NCI-H2227 treated with DMSO at 0.1 percent for 48 hours (cell line): ENCODE results near the gene CADPS.

ENCODE experiments used
- DNase-seq: peaks from one replicate; lab custom pipeline; 2025; lab: John Stamatoyannopoulos, UW

The CADPS gene

GRCh38 chr3:62433396-62433795 lies 441.8 kb downstream of the CADPS start:
- DNase-seq, result no peak

DNA sequence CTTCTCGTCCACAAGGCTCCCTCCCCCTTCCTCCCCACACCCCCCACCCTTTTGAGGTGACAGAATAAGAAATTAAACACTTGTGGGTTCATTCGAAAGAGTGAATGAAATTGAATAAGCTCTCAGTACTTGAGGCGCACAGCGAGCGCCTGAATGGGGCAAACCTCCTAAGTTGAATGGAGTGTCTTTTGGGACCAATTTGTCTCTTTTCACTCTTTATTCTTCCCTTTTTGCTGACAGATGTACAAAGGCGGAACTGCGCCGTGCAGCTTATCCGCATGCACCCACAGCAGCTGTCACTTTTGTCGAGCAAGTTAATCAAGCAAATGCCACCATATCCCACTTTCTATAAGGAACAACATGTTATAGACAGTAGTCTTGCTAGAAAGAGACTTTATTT lies 454.0 kb downstream of the CADPS start:
- DNase-seq, result no peak

- DNase-seq, result peak; percentile 44
These were observed 459.1 kb downstream of the CADPS start for GRCh38 chr3:62416144-62416543.

GRCh38 chr3:62415312-62415801 lies 459.9 kb downstream of the CADPS start:
- peak; percentile 54 for DNase-seq

GRCh38 chr3:62414786-62415185 lies 460.4 kb downstream of the CADPS start:
- DNase-seq, result no peak

GRCh38 chr3:62413687-62414086 lies 461.5 kb downstream of the CADPS start:
- no peak for DNase-seq

DNA sequence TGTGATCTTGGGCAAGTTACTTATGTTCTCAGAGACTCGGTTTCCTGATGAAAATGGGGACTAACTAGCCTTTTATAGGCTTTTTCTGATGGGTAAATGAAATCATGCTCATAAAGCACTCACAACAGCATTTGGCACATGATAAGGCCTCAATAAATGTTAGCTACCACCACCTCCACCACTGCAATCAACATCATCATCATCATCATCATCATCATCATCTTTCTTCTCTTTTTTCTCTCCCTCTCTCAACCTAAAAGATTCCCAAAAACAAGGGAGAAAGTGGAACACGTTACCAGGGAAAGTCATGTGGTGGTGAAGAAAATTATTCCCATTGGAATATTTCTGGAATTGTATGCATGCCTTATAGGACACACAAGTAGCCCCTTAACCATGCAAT lies 468.3 kb downstream of the CADPS start:
- DNase-seq, result no peak

- DNase-seq, result no peak
These were observed 469.6 kb downstream of the CADPS start for GRCh38 chr3:62405566-62405965.

DNA sequence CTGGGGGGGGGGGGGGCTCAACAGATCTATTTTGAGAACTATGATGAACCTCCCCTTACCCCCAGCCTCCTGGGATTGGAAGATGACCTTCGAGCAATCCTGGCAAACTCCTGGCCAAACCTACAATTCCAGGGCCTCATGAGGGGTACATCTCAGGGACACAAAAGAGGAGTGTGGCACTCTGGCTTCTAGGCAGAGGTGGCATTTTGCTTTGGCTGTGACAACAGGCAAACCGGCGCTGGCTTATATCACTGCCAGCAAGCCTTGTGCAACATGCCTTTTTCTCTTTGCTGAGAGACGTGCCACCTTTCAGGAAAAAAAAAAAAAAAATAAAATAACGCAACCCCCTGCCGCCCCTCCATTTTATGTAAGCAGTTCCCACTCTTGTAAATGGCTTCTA lies 470.1 kb downstream of the CADPS start:
- no peak for DNase-seq

GRCh38 chr3:62404321-62404720 lies 470.9 kb downstream of the CADPS start:
- no peak for DNase-seq

- DNase-seq, result no peak
These were observed 471.5 kb downstream of the CADPS start for GRCh38 chr3:62403765-62404164.

- DNase-seq, result no peak
These were observed 482.5 kb downstream of the CADPS start for GRCh38 chr3:62392626-62393292.

DNA sequence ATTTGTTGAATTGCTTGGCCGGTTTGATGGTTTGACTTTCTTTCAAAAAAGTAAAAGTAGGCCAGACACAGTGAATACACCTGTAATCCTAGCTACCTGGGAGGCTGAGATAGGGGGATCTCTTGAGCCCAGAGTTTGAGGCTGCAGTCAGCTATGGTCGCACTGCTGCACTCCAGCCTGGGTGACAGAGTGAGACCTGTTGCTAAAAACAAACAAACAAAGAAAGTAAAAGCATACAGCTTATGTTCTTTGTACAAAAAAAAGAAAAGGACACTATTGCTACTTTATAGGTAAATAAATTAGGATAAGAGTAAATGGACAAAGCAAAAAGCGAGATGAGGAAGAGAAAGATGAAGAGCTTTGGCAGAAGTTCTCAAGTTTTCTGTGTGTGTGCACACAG lies 488.0 kb downstream of the CADPS start:
- no peak for DNase-seq

- no peak for DNase-seq
These were observed 495.9 kb downstream of the CADPS start for GRCh38 chr3:62379321-62379798.

GRCh38 chr3:62378921-62379320 lies 496.3 kb downstream of the CADPS start:
- no peak for DNase-seq

- no peak for DNase-seq
These were observed 496.9 kb downstream of the CADPS start for GRCh38 chr3:62378311-62378789.

DNA sequence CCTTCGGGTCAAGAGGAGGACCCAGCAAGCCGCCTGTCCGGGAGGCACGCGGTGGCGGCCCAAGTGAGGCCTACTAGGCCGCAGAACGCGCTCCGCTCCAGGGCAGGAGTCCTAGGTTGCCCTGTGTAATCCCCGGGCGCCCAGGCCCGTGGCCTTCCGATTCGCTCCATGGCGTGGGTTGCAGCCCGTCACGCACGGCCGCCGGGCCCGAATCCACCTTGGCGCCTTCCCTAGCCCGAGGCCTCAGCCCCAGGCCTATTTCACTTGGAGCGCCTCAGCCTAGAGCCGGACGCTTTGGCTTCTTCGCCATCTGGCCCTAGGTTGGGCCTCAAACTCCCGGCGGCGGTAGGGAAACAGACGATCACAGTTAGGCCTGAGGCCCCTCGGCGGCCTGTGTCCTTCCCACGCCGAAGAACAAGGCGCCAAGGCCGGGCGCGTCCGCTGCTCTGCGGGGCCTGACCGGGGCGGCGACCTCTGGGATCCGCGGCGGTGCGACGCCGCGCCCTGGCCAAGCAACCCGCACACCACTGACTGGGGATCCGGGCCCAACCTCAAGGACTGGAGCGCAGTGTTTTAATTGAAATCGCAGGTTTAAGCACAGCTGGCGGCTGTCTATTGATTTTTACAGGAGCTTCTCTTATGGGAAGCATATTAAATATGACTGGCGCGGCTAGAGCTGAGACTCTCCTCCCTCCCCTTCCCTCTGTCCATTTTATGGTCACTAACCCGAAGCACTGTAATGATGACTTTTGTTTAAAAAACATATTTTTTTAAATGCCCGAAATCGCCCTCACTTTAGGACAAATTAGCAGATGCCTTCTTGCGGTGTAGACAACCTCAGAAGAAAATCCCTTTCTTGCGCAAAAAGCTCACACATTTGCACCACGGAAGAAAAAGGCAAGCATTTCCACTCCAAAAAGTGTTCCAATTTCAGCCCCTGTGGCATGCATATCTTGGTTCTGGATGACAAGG lies 498.0 kb downstream of the CADPS start:
- DNase-seq, result no peak

GRCh38 chr3:62376454-62376720 lies 498.8 kb downstream of the CADPS start:
- no peak for DNase-seq

DNA sequence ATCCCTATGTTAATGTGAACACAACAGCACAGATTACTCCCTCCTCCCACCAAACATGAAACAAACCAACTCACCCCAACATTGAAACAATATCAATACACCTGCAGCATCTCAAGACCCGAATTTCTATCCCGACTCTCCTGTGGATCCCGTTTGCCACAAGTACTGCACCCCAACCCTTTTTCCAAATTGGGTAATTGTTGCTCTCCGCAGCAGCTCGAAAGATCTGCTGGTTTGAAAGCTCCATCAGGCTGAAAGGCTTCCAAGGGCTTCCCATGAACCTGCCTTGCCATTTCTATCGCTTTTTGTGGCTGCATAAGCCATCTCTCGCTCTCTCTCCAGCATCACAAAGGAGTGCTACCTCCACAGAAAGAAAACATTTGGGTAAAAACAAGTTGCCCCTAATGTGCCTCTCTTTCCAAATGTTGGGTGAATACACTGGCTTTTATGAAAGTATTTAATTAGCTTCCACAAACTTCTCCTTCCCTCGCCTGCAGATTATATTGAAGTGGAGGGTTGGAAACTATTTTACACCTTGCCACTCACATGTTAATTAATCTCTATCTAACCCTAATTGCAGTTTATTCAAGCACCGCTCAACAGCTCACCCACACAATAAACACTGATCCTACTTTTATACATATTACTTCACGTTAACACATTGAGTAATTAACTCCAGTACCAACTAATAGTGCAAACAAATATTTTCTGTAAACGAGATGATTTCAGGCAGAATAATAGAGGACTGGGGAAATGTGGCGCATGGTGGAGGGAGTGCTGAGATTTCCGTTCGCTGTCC lies 499.4 kb downstream of the CADPS start:
- no peak for DNase-seq

DNA sequence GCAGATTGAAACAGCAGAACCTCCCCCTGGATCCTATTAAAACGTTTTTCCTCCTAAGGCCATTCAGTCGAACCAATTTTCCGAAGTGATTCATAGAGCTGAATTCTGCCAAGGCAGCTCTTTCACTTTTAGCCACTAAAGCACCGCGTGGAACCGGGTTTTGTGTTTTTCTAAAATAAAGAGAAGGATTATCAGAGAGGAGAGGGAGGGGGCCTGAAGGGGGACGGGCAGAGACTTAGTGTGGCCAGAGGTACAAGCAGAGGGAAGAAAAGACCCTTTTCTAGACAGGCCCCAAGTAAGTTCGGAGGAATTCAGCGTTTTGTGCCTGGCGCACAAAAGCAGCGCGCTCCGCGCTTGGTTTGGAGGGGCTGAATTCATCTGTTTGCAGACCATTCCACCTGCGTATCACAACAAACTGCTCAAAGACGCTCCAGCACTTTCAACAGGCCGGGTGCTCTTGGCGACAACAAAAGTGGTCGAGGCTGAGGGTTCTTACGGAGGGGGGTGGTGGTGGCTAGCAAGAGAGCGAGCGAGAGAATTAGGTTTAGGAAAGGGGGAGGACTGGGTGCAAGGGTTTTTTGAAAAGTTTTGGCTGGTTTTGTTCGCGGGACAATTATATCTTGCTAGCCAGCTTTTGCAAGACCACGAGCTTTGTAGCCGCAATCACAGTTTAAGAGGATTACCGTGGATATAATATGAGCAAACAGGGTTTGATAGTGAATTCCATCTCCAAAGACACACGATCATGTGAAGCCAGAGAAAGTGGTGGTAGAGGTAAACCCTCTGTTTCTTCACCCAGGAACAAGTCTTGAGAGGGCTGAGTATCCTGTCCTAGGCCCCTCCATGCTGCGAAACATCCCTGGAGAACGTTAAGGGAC lies 500.6 kb downstream of the CADPS start:
- no peak for DNase-seq

- DNase-seq, result no peak
These were observed 501.4 kb downstream of the CADPS start for GRCh38 chr3:62373714-62374333.
